Skeletal muscle tissue (tissue), 4 donors: ENCODE results near the gene KCNJ2. TPM values are rescaled to one million over a fixed set of nuclear protein-coding genes. Genes with fewer than 3 reads are reported as not detected.

ENCODE experiments used
- H3K27ac ChIP-seq: one replicate; pipeline ENCODE4 v1.7.0; 2013; ENCODE audit warnings: mild to moderate bottlenecking, low read depth, low read length, inconsistent platforms
- H3K27me3 ChIP-seq, 3 donors: one replicate each; pipeline ENCODE4 v1.7.0; 2013; ENCODE audit warnings: low read length in 3 of 3; ENCODE audit not compliant: control insufficient read depth in 3 of 3, insufficient read depth in 3 of 3
- H3K36me3 ChIP-seq, 3 donors: one replicate each; pipeline ENCODE4 v1.7.0; 2013; ENCODE audit warnings: low read length in 3 of 3; ENCODE audit not compliant: control insufficient read depth in 3 of 3, insufficient read depth in 3 of 3
- H3K4me1 ChIP-seq, 3 donors: one replicate each; pipeline ENCODE4 v1.7.0; 2013; ENCODE audit warnings: low read length in 3 of 3, mild to moderate bottlenecking in 3 of 3; ENCODE audit not compliant: control insufficient read depth in 3 of 3, insufficient read depth in 3 of 3
- H3K4me3 ChIP-seq, 3 donors: one replicate each; pipeline ENCODE4 v1.7.0; 2013; ENCODE audit warnings: low read length in 3 of 3
- H3K9ac ChIP-seq, 3 donors: one replicate each; pipeline ENCODE4 v1.7.0; 2013; ENCODE audit warnings: low read length in 3 of 3, mild to moderate bottlenecking in 3 of 3, moderate library complexity in 2 of 3, low read depth in 1 of 3
- H3K9me3 ChIP-seq, 3 donors: one replicate each; pipeline ENCODE4 v1.7.0; 2013; ENCODE audit warnings: low read length in 3 of 3; ENCODE audit not compliant: control insufficient read depth in 3 of 3
- total RNA-seq: library from RNA; depleted of rRNA; stranded (reverse); fragments of >200 nt; gene quantifications from one replicate; pipeline ENCODE4 v1.2.3, GENCODE V29; 2014
- donor health status: Osteomylitis.

The KCNJ2 gene
- total RNA-seq, 1 donor from 2014 or later = 34.4 TPM

GRCh38 chr17:70132505-70132904 lies 36.8 kb upstream of the KCNJ2 start:
- H3K9me3 ChIP-seq = no peaks in the 10 kb centered on the region

GRCh38 chr17:70134042-70134441 lies 35.3 kb upstream of the KCNJ2 start:
- Histone ChIP-seq H3K9me3 (no peaks in the 10 kb centered on the region), H3K4me3 (no peak overlapping the region), H3K9ac (no peak overlapping the region), H3K4me1 (peaks cover 13 to 23% (median 17%) of the 10 kb centered on the region in 3 donors), H3K27ac (no peak overlapping the region), H3K36me3 (no peaks in the 10 kb centered on the region), H3K27me3 (no peaks in the 10 kb centered on the region)

More at GRCh38 chr17:70132505-70132904, 36.8 kb upstream of the KCNJ2 start:
- Histone ChIP-seq H3K4me3 (no peak overlapping the region), H3K27ac (no peak overlapping the region), H3K9ac (no peak overlapping the region), H3K27me3 (no peaks in the 10 kb centered on the region), H3K36me3 (no peaks in the 10 kb centered on the region), H3K4me1 (peaks cover 6 to 19% (median 7%) of the 10 kb centered on the region in 3 donors)

GRCh38 chr17:70134777-70135176 lies 34.6 kb upstream of the KCNJ2 start:
- H3K9me3 ChIP-seq = no peaks in the 10 kb centered on the region
- no peaks in the 10 kb centered on the region for H3K27me3 ChIP-seq
- H3K27ac ChIP-seq = no peak overlapping the region
- H3K36me3 ChIP-seq = no peaks in the 10 kb centered on the region
- no peak overlapping the region for H3K4me3 ChIP-seq
- no peak overlapping the region for H3K9ac ChIP-seq
- peaks cover 13 to 25% (median 17%) of the 10 kb centered on the region in 3 donors for H3K4me1 ChIP-seq

- no peaks in the 10 kb centered on the region for H3K9me3 ChIP-seq
- H3K4me1 ChIP-seq = peaks cover 13 to 18% (median 17%) of the 10 kb centered on the region in 3 donors
- H3K9ac ChIP-seq = no peak overlapping the region
- no peak overlapping the region for H3K27ac ChIP-seq
- no peaks in the 10 kb centered on the region for H3K36me3 ChIP-seq
- H3K4me3 ChIP-seq = no peak overlapping the region
- H3K27me3 ChIP-seq = no peaks in the 10 kb centered on the region
Measured at GRCh38 chr17:70136131-70136530, 33.2 kb upstream of the KCNJ2 start.

- Histone ChIP-seq H3K4me3 (peak overlapping the region; percentile 61 to 68 (median 68)), H3K27ac (peak overlapping the region; percentile 95), H3K36me3 (no peaks in the 10 kb centered on the region), H3K9me3 (no peaks in the 10 kb centered on the region), H3K9ac (peak overlapping the region; percentile 79 to 80 (median 80)), H3K4me1 (peaks cover 13 to 18% (median 17%) of the 10 kb centered on the region in 3 donors), H3K27me3 (no peaks in the 10 kb centered on the region)
Measured at GRCh38 chr17:70137451-70138230, 31.7 kb upstream of the KCNJ2 start.

- H3K36me3 ChIP-seq = no peaks in the 10 kb centered on the region
- H3K27ac ChIP-seq = peak overlapping the region; percentile 95
- H3K4me3 ChIP-seq = no peak overlapping the region
- H3K9me3 ChIP-seq = no peaks in the 10 kb centered on the region
- peaks cover 13 to 18% (median 17%) of the 10 kb centered on the region in 3 donors for H3K4me1 ChIP-seq
- no peaks in the 10 kb centered on the region for H3K27me3 ChIP-seq
- H3K9ac ChIP-seq = peak overlapping the region; percentile 15 to 80 (median 79)
Measured at GRCh38 chr17:70138291-70138865, 31.0 kb upstream of the KCNJ2 start.

GRCh38 chr17:70139449-70139993 lies 29.8 kb upstream of the KCNJ2 start:
- Histone ChIP-seq H3K27me3 (no peaks in the 10 kb centered on the region), H3K36me3 (no peaks in the 10 kb centered on the region), H3K4me3 (no peak overlapping the region), H3K9me3 (no peaks in the 10 kb centered on the region), H3K27ac (peak overlapping the region; percentile 95), H3K9ac (no peak overlapping the region), H3K4me1 (peaks cover 13 to 18% (median 17%) of the 10 kb centered on the region in 3 donors)

- no peaks in the 10 kb centered on the region for H3K36me3 ChIP-seq
- H3K4me3 ChIP-seq = no peak overlapping the region
- H3K4me1 ChIP-seq = no peaks in the 10 kb centered on the region
- no peaks in the 10 kb centered on the region for H3K27me3 ChIP-seq
- H3K9ac ChIP-seq = peak overlapping the region in 1 of 3 donors; percentile 40
- no peaks in the 10 kb centered on the region for H3K9me3 ChIP-seq
- no peak overlapping the region for H3K27ac ChIP-seq
Measured at GRCh38 chr17:70144260-70144846, 25.0 kb upstream of the KCNJ2 start.

- Histone ChIP-seq H3K4me1 (no peaks in the 10 kb centered on the region), H3K27me3 (no peaks in the 10 kb centered on the region), H3K36me3 (no peaks in the 10 kb centered on the region), H3K27ac (no peak overlapping the region), H3K4me3 (no peak overlapping the region), H3K9ac (no peak overlapping the region), H3K9me3 (no peaks in the 10 kb centered on the region)
Measured at GRCh38 chr17:70153210-70153609, 16.1 kb upstream of the KCNJ2 start.

- H3K27me3 ChIP-seq = no peaks in the 10 kb centered on the region
- no peak overlapping the region for H3K9ac ChIP-seq
- no peaks in the 10 kb centered on the region for H3K9me3 ChIP-seq
- H3K36me3 ChIP-seq = no peaks in the 10 kb centered on the region
- no peak overlapping the region for H3K4me3 ChIP-seq
- H3K4me1 ChIP-seq = no peaks in the 10 kb centered on the region
- no peak overlapping the region for H3K27ac ChIP-seq
Measured at GRCh38 chr17:70157151-70157550, 12.2 kb upstream of the KCNJ2 start.
